ENCODE measurements around the gene IER2. TPM values are rescaled to one million over a fixed set of nuclear protein-coding genes. Genes with fewer than 3 reads are reported as not detected.

The IER2 gene
- total RNA-seq, 1 donor from 2014 or later = 152 TPM

DNA sequence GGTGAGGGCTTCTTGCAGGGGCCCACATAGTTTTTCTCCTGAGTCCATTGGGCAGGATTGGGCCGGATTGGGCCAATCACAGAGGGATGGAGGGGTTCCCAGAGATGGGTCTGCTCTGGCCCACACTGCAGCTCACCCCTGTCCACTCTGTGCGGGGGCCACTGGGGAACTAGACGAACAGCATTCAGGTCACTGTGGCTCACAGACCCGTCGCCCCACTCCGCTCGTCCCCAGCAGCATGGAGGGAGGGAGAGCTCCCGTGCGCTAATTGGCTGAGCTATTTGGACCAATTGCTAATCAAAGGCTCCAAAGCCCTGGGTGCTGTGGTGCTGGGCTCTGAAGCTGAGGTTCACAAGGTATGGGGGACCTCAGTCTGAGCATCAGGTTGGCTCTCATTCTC is 20.8 kb upstream of the IER2 start:
- TF ChIP-seq, protein P1, sequence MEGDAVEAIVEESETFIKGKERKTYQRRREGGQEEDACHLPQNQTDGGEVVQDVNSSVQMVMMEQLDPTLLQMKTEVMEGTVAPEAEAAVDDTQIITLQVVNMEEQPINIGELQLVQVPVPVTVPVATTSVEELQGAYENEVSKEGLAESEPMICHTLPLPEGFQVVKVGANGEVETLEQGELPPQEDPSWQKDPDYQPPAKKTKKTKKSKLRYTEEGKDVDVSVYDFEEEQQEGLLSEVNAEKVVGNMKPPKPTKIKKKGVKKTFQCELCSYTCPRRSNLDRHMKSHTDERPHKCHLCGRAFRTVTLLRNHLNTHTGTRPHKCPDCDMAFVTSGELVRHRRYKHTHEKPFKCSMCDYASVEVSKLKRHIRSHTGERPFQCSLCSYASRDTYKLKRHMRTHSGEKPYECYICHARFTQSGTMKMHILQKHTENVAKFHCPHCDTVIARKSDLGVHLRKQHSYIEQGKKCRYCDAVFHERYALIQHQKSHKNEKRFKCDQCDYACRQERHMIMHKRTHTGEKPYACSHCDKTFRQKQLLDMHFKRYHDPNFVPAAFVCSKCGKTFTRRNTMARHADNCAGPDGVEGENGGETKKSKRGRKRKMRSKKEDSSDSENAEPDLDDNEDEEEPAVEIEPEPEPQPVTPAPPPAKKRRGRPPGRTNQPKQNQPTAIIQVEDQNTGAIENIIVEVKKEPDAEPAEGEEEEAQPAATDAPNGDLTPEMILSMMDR (IDR thresholded peaks at IDR 0.05) = no peak
- TF ChIP-seq POLR2A (IDR thresholded peaks at IDR 0.05) (no peak), POLR2AphosphoS5 (IDR thresholded peaks at IDR 0.05; ENCODE audit: insufficient read depth in 1 of 2, low read depth in 1 of 2) (no peak)
- H3K9me3 ChIP-seq = no peaks in the 10 kb centered on the region
- intact Hi-C loops (cut with DNase I) = no loop called here
- H3K36me3 ChIP-seq = no peaks in the 10 kb centered on the region
- H3K4me3 ChIP-seq = no peak overlapping the region
- H3K4me1 ChIP-seq = no peaks in the 10 kb centered on the region
- no peak overlapping the region for H3K27ac ChIP-seq
- no peak for DNase-seq (ENCODE audit: extremely low spot score in 2 of 2)
- H3K27me3 ChIP-seq = no peaks in the 10 kb centered on the region

DNA sequence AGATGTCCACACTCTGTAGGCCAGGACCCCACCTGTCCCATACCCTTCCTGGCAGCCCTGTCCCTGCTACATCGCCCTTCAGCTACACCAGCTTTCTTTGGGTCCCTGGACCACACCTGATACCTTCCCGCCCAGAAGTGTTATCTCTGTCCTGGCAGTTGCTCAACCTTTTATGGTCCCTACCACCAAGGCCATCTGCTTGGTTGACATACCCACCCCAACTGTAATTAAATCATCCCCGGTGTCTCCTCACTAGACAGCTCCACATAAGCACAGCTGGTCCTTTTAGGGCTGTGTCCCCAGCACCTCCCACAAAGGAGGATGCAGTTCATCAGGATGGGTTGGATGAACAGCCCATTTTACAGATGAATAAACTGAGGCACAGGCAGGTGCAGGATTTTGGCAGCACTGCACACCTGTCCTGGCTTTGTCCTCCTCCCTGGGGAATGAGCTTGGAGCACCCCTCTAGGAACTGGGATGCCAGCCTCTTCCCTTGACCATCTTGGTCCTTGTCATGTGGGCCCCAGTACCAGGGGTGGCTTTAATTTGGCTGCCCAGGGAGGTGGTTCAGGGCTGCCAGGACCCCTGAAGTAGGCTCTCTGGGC is 19.2 kb upstream of the IER2 start:
- Histone ChIP-seq H3K27me3 (no peaks in the 10 kb centered on the region), H3K4me3 (no peak overlapping the region), H3K27ac (no peak overlapping the region), H3K4me1 (no peaks in the 10 kb centered on the region), H3K9me3 (no peaks in the 10 kb centered on the region), H3K36me3 (peaks cover 0 to 9% of the 10 kb centered on the region in 2 donors)
- no peak for DNase-seq (ENCODE audit: extremely low spot score in 2 of 2)
- intact Hi-C loops (cut with DNase I) = no loop called here
- TF ChIP-seq, protein P1 (IDR thresholded peaks at IDR 0.05) = no peak
- TF ChIP-seq POLR2AphosphoS5 (IDR thresholded peaks at IDR 0.05; ENCODE audit: insufficient read depth in 1 of 2, low read depth in 1 of 2) (no peak), POLR2A (IDR thresholded peaks at IDR 0.05) (no peak)

DNA sequence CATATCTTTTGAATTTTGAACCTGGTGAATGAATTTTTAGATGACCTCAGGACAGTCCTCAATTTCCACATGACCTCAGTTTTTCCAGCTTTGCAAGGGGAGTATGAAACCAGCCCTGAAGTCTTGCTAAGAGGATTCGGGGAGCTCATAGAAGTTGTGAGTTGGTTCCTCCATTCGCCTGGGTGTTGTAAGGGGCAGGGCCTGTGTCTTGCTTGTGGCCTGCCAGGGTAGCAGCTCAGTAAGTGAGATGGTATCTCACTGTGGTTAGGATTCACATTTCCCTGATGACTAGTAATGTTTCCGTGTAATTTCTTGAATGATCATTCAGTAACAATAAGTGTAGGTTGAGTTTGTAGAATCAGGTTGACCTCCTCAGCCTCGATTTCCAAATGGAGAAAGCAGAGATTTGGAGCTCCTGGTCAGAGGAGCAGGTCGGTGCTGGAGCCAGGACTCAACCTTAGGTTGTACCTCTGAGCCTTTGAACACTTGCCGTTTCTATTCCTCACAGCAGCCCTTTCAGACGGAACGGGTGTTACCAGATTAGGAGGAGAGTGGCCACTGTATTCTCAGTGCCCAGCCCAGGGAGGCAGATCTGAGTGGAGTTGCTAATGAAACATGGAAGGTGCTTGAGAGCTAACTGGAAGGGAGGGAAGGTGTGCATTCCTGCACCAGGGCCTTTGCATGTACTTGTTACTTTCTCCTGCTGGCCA is 17.6 kb upstream of the IER2 start:
- no peak overlapping the region for H3K27ac ChIP-seq
- no peak overlapping the region for H3K4me3 ChIP-seq
- H3K36me3 ChIP-seq = peaks cover 0 to 25% of the 10 kb centered on the region in 2 donors
- no peaks in the 10 kb centered on the region for H3K4me1 ChIP-seq
- intact Hi-C loops (cut with DNase I) = no loop called here
- DNase-seq (ENCODE audit: extremely low spot score in 2 of 2) = no peak
- no peaks in the 10 kb centered on the region for H3K9me3 ChIP-seq
- TF ChIP-seq, protein P1 (IDR thresholded peaks at IDR 0.05) = no peak
- TF ChIP-seq POLR2AphosphoS5 (IDR thresholded peaks at IDR 0.05; ENCODE audit: insufficient read depth in 1 of 2, low read depth in 1 of 2) (no peak), POLR2A (IDR thresholded peaks at IDR 0.05) (no peak)
- no peaks in the 10 kb centered on the region for H3K27me3 ChIP-seq

DNA sequence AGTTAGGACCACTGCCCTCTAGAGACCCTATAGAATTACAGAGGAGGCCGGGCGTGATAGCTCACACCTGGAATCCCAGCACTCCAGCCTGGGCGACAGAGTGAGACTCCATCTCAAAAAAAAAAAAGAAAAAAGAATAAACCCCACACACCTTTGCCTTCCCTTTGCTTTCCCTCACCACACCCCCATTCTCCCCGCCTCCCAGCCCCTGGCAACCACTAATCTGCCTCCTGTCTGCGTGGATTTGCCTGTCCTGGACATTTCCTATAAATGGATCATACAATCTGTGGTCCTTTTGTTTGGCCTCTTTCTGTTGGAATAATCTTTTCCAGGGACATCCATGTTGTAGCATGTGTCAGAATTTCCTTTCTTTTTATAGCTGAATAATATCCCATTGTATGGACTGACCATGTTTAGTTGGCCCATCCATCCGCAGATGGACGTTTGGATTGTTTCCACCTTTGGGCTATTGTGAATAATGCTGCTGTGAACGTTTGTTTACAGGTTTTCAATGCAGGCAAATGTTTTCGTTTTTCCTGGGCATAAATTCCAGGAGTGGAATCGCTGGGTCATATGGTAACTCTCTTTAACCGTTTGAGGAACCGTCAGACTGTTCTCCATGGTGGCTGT is 16.9 kb upstream of the IER2 start:
- Histone ChIP-seq H3K4me3 (no peak overlapping the region), H3K9me3 (no peaks in the 10 kb centered on the region), H3K36me3 (peaks cover 0 to 32% of the 10 kb centered on the region in 2 donors), H3K27me3 (no peaks in the 10 kb centered on the region), H3K4me1 (no peaks in the 10 kb centered on the region), H3K27ac (no peak overlapping the region)
- TF ChIP-seq POLR2A (IDR thresholded peaks at IDR 0.05) = no peak
- TF ChIP-seq, protein P1 (IDR thresholded peaks at IDR 0.05) = no peak
- TF ChIP-seq POLR2AphosphoS5 (IDR thresholded peaks at IDR 0.05; ENCODE audit: insufficient read depth in 1 of 2, low read depth in 1 of 2) = no peak
- DNase-seq (ENCODE audit: extremely low spot score in 2 of 2) = no peak
- intact Hi-C loops (cut with DNase I) = no loop called here

DNA sequence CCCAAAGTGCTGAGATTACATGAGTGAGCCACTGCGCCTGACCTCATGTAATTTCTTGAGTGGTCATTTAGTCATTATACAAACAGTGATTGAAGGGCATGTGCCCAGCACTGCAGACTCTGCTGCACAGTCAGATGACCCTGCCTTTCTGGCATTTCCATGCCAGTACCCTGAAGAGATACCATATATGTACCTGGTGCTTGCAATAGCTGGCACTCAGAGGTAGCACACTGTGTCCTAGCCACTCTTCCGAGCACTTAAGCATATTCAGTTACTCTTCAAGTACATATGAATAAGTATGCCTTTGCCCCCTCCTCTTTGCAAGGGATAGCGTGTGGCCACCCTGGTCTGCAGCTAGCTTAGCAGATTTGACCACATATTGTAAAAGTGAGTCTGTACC is 15.6 kb upstream of the IER2 start:
- Histone ChIP-seq H3K4me1 (no peaks in the 10 kb centered on the region), H3K9me3 (no peaks in the 10 kb centered on the region), H3K4me3 (no peak overlapping the region), H3K27ac (no peak overlapping the region), H3K27me3 (no peaks in the 10 kb centered on the region), H3K36me3 (peaks cover 0 to 41% of the 10 kb centered on the region in 2 donors)
- intact Hi-C loops (cut with DNase I) = no loop called here
- no peak for DNase-seq (ENCODE audit: extremely low spot score in 2 of 2)
- no peak for TF ChIP-seq POLR2AphosphoS5 (IDR thresholded peaks at IDR 0.05; ENCODE audit: insufficient read depth in 1 of 2, low read depth in 1 of 2)
- TF ChIP-seq, protein P1 (IDR thresholded peaks at IDR 0.05) = no peak
- no peak for TF ChIP-seq POLR2A (IDR thresholded peaks at IDR 0.05)

Measured in vagina (tissue), 2 donors.